BJ (cell line): ENCODE data around the gene MAEL. TPM values are rescaled to one million over a fixed set of nuclear protein-coding genes. Genes with fewer than 3 reads are reported as not detected.

ENCODE experiments used
- CTCF ChIA-PET: fragments of 350-600 bp; formaldehyde crosslinking; extraction: SDS; loops from one replicate; lab custom pipeline; 2021; ENCODE audit warnings: antibody characterized with exemption, inconsistent platforms; lab: Yijun Ruan, JAX
- POLR2A ChIA-PET: fragments of 300-600 bp; sonication (Branson Sonifier 250); formaldehyde crosslinking; extraction: SDS; loops from one replicate; lab custom pipeline; 2021; ENCODE audit warnings: antibody characterized with exemption; lab: Charles Lee
- DNase-seq: peaks from one replicate; pipeline ENCODE4 v3.0.0-alpha.2; 2011; ENCODE audit warnings: low read depth
- H3K27me3 ChIP-seq: 2 replicates; pipeline ENCODE4 v1.6.0; 2011; ENCODE audit warnings: low read length; ENCODE audit not compliant: control insufficient read depth, insufficient read depth
- H3K36me3 ChIP-seq: 2 replicates; pipeline ENCODE4 v1.5.1; 2011; ENCODE audit warnings: low read length; ENCODE audit not compliant: control insufficient read depth, insufficient read depth
- H3K4me3 ChIP-seq: 2 replicates; pipeline ENCODE4 v1.5.1; 2011; ENCODE audit warnings: low read depth, mild to moderate bottlenecking, control low read depth, low read length
- polyA plus RNA-seq: library from polyadenylated mRNA; depleted of rRNA; stranded (reverse); fragments of >200 nt; gene quantifications from 2 replicates; pipeline ENCODE4 v1.2.3, GENCODE V29; 2011
- TF ChIP-seq, protein P1 (sequence below): IDR thresholded peaks from 2 replicates; pipeline ENCODE4 v1.5.1; 2011; ENCODE audit warnings: low read depth, mild to moderate bottlenecking, control low read depth, inconsistent platforms, low read length, moderate library complexity; ENCODE audit not compliant: insufficient read depth

The MAEL gene
- polyA plus RNA-seq, 1 experiment = not detected

DNA sequence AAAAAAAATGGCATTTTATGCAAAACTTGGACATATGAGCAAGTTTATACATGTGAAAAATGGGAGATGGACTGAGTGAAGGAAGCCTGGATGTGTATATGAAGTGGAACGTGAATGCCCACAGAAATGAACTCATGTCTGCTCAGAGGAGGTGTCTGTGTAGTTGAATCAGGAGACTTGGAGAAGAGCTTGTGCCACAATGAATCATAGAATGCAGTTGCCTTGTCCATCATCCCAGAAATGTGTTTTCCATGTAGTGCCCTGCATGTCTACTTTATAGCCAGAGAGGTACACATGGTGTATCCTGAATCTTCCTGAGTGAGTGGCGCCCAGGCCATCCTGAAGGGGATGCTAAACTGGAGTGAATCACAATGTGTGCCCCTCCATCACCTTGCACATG lies 11.1 kb upstream of the MAEL start:
- POLR2A ChIA-PET = no interaction called here

DNA sequence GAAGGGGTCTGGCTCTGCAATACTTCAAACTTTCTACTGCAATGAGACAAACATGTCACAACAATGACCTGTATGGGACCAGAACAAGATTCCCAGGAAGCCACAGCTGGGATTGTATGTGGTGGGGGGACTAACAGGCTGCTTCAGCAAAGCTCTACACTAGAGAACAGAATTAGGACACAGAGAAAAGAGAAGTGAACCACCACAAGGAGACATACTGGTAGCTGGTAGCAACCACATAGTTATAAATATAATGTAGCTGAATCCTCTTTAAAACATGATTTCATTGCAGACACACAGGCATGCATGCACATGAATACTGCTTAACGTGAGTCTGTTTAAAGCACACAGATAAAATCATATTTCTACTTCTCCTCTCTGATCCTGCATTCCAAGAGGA lies 10.3 kb upstream of the MAEL start:
- Histone ChIP-seq H3K36me3 (no peaks in the 10 kb centered on the region), H3K27me3 (peaks cover 12% of the 10 kb centered on the region), H3K4me3 (no peak overlapping the region)
- no peak for DNase-seq
- POLR2A ChIA-PET = no interaction called here
- TF ChIP-seq, protein P1, sequence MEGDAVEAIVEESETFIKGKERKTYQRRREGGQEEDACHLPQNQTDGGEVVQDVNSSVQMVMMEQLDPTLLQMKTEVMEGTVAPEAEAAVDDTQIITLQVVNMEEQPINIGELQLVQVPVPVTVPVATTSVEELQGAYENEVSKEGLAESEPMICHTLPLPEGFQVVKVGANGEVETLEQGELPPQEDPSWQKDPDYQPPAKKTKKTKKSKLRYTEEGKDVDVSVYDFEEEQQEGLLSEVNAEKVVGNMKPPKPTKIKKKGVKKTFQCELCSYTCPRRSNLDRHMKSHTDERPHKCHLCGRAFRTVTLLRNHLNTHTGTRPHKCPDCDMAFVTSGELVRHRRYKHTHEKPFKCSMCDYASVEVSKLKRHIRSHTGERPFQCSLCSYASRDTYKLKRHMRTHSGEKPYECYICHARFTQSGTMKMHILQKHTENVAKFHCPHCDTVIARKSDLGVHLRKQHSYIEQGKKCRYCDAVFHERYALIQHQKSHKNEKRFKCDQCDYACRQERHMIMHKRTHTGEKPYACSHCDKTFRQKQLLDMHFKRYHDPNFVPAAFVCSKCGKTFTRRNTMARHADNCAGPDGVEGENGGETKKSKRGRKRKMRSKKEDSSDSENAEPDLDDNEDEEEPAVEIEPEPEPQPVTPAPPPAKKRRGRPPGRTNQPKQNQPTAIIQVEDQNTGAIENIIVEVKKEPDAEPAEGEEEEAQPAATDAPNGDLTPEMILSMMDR = no peak
- CTCF ChIA-PET = interaction anchor here (2.7 kb wide), 1 partner anchor 80 kb away, joined by 8 read pairs; no protein-coding TSS in a partner anchor

More for the DNA sequence above, 11.1 kb upstream of the MAEL start:
- no peaks in the 10 kb centered on the region for H3K36me3 ChIP-seq
- TF ChIP-seq, protein P1 = no peak
- H3K4me3 ChIP-seq = no peak overlapping the region
- peaks cover 13% of the 10 kb centered on the region for H3K27me3 ChIP-seq
- DNase-seq = no peak
- CTCF ChIA-PET = interaction anchor here (2.7 kb wide), 1 partner anchor 81 kb away, joined by 8 read pairs; no protein-coding TSS in a partner anchor

DNA sequence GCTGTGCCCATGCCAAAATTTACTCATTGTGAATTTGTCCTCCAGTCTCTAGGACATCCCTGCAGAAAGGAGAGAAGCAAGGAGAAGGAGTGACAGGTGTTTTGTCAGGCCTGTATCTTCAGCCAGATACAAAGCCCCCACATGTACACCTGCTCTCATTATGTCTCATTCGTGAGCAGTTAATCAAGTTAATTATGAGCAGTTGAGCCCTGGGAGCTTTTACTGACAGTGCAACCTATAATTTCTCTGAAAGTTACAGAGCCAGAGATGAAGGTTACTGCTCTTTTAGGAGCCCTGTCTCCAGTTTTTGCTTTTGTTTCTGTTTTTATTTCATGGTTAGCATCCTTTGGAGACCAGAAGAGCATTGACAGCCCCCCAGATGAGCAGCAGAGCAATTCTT lies 8.7 kb upstream of the MAEL start:
- ChIA-PET POLR2A (no interaction called here), CTCF (interaction anchor here (0.6 to 1.7 kb wide), 2 partner anchors 70 to 653 kb away, joined by 3 to 4 read pairs; no protein-coding TSS in a partner anchor)
- DNase-seq = no peak
- Histone ChIP-seq H3K27me3 (peaks cover 3% of the 10 kb centered on the region), H3K4me3 (no peak overlapping the region), H3K36me3 (no peaks in the 10 kb centered on the region)
- TF ChIP-seq, protein P1 = no peak

DNA sequence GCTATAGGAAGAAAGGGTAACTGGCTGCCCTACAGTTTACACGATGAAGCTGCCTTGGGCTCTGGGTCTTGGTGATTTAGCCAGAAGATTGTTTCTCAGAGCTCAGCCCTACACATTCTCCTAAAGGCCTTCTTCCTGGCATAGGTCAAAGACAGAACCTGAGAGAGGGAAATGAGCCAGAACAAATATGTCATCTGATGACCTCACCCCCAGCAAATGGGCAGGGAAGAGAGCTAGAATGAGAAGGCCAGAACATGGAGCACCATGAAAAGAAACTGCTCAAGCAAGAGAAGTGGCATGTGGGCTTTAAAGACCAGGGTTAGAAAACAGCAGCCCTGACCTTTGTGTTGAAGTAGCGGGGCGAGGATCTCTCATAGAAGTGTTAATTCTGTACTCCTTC lies 8.3 kb upstream of the MAEL start:
- Histone ChIP-seq H3K27me3 (peaks cover 3% of the 10 kb centered on the region), H3K4me3 (no peak overlapping the region), H3K36me3 (no peaks in the 10 kb centered on the region)
- CTCF ChIA-PET = interaction anchor here (1.7 kb wide), 1 partner anchor 70 kb away, joined by 4 read pairs; no protein-coding TSS in a partner anchor
- DNase-seq = no peak
- POLR2A ChIA-PET = no interaction called here
- TF ChIP-seq, protein P1 = no peak

DNA sequence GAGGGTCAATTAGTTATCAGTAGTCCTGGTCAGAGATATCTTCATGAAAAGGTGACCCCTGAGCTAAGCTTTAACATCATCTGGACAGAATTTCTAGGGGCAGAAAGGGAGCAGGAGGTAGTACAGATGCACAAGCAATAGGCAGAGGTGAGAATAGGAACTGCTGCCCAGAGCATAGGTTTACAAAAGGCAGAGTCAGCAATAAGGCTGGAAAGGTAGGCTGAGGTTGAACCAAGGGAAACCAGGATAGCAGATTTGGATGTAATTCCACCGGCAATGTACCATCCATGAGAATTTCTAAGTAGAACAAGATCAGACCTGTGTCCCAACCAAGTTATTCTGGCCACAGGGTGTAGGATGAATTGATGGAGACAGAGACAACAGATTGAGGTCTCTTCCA lies 7.5 kb upstream of the MAEL start:
- POLR2A ChIA-PET = no interaction called here
- TF ChIP-seq, protein P1 = no peak
- CTCF ChIA-PET = no interaction called here
- Histone ChIP-seq H3K27me3 (peaks cover 3% of the 10 kb centered on the region), H3K4me3 (no peak overlapping the region), H3K36me3 (no peaks in the 10 kb centered on the region)
- no peak for DNase-seq
